Activated T-cell treated with anti-CD3 and anti-CD28 coated beads, Interleukin-2, amount 50 U/mL, for 4 hours (primary cell): Measurements from ENCODE around the gene CALM3. TPM values are rescaled to one million over a fixed set of nuclear protein-coding genes. Genes with fewer than 3 reads are reported as not detected.

Experiments
- ATAC-seq, 2 donors: fragments of 200-7000 bp; cut with Tn5 transposase; one replicate each; pipeline ENCODE4 v1.10.0; 2021
- DNase-seq: peaks from one replicate; pipeline ENCODE4 v3.0.0-alpha.2; 2020
- H3K27me3 Mint-ChIP-seq: one replicate; pipeline ENCODE4 v1.8.0; 2021; ENCODE audit warnings: low read depth, mixed read lengths
- H3K36me3 Mint-ChIP-seq: one replicate; pipeline ENCODE4 v1.8.0; 2022; ENCODE audit warnings: mixed read lengths; ENCODE audit not compliant: insufficient read depth
- H3K4me1 Mint-ChIP-seq: one replicate; pipeline ENCODE4 v1.8.0; 2021; ENCODE audit warnings: low read depth, mixed read lengths
- H3K4me3 Mint-ChIP-seq: one replicate; pipeline ENCODE4 v1.8.0; 2021; ENCODE audit warnings: mild to moderate bottlenecking, moderate library complexity, mixed read lengths
- H3K9me3 Mint-ChIP-seq: one replicate; pipeline ENCODE4 v1.8.0; 2021; ENCODE audit warnings: mixed read lengths
- total RNA-seq, 3 donors: library from RNA; stranded (reverse); gene quantifications; one replicate each; pipeline ENCODE4 v1.2.1, GENCODE V29; 2021

Gene CALM3
- total RNA-seq, 3 donors from 2014 or later = 237 to 257 (median 239) TPM

- DNase-seq (no peak), ATAC-seq (no peak)
- H3K27me3 Mint-ChIP-seq = no peaks in the 10 kb centered on the region
- H3K4me3 Mint-ChIP-seq = no peak overlapping the region
- peaks cover 3% of the 10 kb centered on the region for H3K4me1 Mint-ChIP-seq
- no peaks in the 10 kb centered on the region for H3K9me3 Mint-ChIP-seq
- H3K36me3 Mint-ChIP-seq = no peaks in the 10 kb centered on the region
Measured at GRCh38 chr19:46585539-46585938, 15.6 kb upstream of the CALM3 start.

DNA sequence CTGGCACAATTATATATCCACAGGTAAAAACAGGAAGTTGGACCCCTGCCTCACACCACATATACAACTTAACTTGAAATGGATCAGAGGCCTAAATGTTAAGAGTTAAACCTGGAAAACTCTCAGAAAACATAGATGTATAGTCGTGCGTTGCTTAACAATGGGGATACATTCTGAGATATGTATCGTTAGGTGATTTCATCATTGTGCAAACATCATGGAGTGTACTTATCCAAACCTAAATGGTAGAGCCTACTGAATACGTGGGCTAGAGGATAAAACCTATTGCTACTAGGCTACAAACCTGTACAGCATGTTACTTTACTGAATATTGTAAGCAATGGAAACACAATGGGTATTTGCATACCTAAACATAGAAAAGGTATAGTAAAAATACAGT is 14.8 kb upstream of the CALM3 start:
- no peaks in the 10 kb centered on the region for H3K9me3 Mint-ChIP-seq
- no peak for DNase-seq
- no peak overlapping the region for H3K4me3 Mint-ChIP-seq
- no peak for ATAC-seq
- no peaks in the 10 kb centered on the region for H3K36me3 Mint-ChIP-seq
- H3K4me1 Mint-ChIP-seq = peaks cover 3% of the 10 kb centered on the region
- H3K27me3 Mint-ChIP-seq = no peaks in the 10 kb centered on the region

- Mint-ChIP-seq H3K4me3 (no peak overlapping the region), H3K27me3 (no peaks in the 10 kb centered on the region), H3K36me3 (no peaks in the 10 kb centered on the region), H3K4me1 (peaks cover 3% of the 10 kb centered on the region), H3K9me3 (no peaks in the 10 kb centered on the region)
- no peak for DNase-seq
- ATAC-seq = no peak
Measured at GRCh38 chr19:46587861-46588260, 13.3 kb upstream of the CALM3 start.

DNA sequence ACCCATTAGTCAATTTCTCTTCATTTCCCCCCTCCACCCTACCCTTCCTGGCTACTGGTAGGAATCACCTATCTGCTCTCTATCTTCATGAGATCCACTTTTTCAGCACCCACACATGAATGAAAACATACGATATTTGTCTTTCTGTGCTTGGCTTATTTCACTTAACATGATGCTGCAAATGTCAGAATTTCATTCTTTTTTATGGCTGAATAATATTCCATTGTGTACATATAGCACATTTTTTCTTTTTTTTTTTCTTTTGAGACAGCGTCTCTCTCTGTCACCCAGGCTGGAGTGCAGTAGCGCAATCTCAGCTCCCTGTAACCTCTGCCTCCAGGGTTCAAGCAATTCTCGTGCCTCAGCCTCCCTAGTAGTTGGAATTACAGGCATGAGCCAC is 9.9 kb upstream of the CALM3 start:
- H3K9me3 Mint-ChIP-seq = no peaks in the 10 kb centered on the region
- no peak overlapping the region for H3K4me3 Mint-ChIP-seq
- no peaks in the 10 kb centered on the region for H3K27me3 Mint-ChIP-seq
- DNase-seq (no peak), ATAC-seq (no peak)
- no peaks in the 10 kb centered on the region for H3K4me1 Mint-ChIP-seq
- no peaks in the 10 kb centered on the region for H3K36me3 Mint-ChIP-seq

DNA sequence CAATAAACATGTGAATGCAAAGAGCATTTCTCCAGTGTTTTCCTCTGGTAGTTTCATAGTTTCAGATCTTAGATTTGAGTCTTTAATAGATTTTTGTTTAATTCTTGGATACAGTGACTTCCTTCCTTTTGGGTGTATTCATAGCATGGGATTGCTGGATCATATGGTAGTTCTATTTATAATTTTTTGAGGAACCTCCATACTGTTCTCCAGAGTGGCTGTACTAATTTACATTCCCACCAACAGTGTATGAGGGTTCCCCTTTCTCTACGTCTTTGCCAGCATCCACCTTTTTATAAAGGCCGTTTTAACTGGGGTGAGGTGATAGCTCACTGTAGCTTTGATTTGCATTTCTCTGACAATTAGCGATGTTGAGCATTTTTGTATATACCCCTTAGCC is 9.3 kb upstream of the CALM3 start:
- no peaks in the 10 kb centered on the region for H3K36me3 Mint-ChIP-seq
- no peaks in the 10 kb centered on the region for H3K27me3 Mint-ChIP-seq
- no peaks in the 10 kb centered on the region for H3K4me1 Mint-ChIP-seq
- H3K9me3 Mint-ChIP-seq = no peaks in the 10 kb centered on the region
- ATAC-seq (no peak), DNase-seq (no peak)
- H3K4me3 Mint-ChIP-seq = no peak overlapping the region

GRCh38 chr19:46596008-46596407 is 5.1 kb upstream of the CALM3 start:
- H3K4me3 Mint-ChIP-seq = no peak overlapping the region
- DNase-seq (no peak), ATAC-seq (no peak)
- peaks cover 6% of the 10 kb centered on the region for H3K4me1 Mint-ChIP-seq
- no peaks in the 10 kb centered on the region for H3K36me3 Mint-ChIP-seq
- no peaks in the 10 kb centered on the region for H3K27me3 Mint-ChIP-seq
- H3K9me3 Mint-ChIP-seq = peaks cover 11% of the 10 kb centered on the region

DNA sequence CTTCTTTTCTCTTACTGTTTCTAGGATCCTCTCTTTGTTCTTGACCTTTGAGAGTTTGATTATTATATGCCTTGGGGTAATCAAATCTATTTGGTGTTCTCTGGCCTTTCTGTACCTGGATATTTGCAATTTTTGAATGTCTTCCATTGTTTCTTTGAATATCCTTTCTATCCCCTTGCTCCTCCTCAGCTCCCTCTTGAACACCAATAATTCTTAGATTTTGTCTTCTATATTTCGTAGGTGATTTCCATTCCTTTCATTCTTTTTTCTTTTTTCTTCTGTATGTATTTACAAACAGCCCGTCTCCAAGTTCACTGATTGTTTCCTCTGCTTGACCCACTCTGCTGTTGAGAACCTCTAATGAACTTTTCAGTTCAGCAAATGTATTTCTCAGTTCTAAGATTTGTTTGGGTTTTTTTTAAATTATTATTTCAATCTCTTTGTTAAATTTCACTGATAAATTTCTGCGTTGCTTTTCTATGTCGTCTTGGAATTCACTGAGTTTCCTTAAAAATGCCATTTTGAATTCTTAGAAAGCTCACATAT is 2.7 kb upstream of the CALM3 start:
- peaks cover 19% of the 10 kb centered on the region for H3K4me1 Mint-ChIP-seq
- ATAC-seq (no peak), DNase-seq (no peak)
- H3K27me3 Mint-ChIP-seq = no peaks in the 10 kb centered on the region
- H3K9me3 Mint-ChIP-seq = peaks cover 11% of the 10 kb centered on the region
- H3K4me3 Mint-ChIP-seq = no peak overlapping the region
- no peaks in the 10 kb centered on the region for H3K36me3 Mint-ChIP-seq

- DNase-seq (no peak), ATAC-seq (no peak)
- Mint-ChIP-seq H3K9me3 (peaks cover 11% of the 10 kb centered on the region), H3K4me1 (peaks cover 27% of the 10 kb centered on the region), H3K36me3 (no peaks in the 10 kb centered on the region), H3K27me3 (no peaks in the 10 kb centered on the region), H3K4me3 (peak overlapping the region; percentile 95)
Measured at GRCh38 chr19:46599716-46600373, 1.3 kb upstream of the CALM3 start.

DNA sequence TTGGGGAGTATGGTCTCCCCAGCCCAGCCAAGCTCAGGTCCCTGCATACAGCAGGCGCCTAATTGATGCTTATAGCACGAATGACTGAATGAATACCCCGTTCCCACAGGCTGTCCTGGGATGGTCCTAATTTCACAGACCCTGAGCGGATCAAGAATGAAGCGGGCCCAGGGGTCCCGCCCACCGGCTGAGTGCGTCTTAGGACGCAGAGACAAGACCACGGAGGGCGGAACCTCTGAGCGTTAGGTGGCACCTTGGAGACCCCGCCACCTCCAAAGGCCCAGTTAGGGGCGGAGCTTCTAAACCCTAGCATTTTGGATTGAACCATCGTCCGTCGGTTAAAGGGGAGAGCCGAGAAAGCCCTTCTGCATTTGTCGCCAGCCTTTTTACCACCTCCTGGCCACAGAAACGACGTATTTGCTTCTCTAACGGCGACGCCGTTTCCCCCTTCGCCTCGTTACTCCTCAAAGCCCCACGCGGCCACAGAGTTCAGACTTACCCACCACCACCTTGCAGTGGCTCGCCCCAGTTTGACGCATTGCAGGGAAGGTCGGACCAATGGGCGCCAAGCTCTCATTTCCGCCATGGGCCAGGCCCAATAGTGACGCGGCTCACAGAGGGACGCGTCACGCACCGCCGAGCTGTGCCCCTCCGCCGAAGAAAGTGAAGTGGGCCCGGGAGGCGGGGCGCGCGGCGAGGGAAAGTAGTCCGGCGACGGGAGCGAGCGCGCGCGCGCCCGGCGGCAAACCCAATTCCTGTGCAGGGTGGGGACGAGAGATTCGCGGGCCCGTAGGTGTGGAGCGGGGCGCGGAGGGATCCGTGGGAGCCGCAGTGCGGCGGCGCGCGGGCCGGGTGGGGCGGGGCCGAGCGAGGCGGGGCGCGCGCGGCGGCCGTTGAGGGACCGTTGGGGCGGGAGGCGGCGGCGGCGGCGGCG is 479 bp upstream of the CALM3 start:
- H3K4me3 Mint-ChIP-seq = peak overlapping the region; percentile 95
- peaks cover 27% of the 10 kb centered on the region for H3K4me1 Mint-ChIP-seq
- no peaks in the 10 kb centered on the region for H3K36me3 Mint-ChIP-seq
- peaks cover 11% of the 10 kb centered on the region for H3K9me3 Mint-ChIP-seq
- H3K27me3 Mint-ChIP-seq = no peaks in the 10 kb centered on the region
- ATAC-seq = peak; percentile 84 to 85
- peak; percentile 98 for DNase-seq

DNA sequence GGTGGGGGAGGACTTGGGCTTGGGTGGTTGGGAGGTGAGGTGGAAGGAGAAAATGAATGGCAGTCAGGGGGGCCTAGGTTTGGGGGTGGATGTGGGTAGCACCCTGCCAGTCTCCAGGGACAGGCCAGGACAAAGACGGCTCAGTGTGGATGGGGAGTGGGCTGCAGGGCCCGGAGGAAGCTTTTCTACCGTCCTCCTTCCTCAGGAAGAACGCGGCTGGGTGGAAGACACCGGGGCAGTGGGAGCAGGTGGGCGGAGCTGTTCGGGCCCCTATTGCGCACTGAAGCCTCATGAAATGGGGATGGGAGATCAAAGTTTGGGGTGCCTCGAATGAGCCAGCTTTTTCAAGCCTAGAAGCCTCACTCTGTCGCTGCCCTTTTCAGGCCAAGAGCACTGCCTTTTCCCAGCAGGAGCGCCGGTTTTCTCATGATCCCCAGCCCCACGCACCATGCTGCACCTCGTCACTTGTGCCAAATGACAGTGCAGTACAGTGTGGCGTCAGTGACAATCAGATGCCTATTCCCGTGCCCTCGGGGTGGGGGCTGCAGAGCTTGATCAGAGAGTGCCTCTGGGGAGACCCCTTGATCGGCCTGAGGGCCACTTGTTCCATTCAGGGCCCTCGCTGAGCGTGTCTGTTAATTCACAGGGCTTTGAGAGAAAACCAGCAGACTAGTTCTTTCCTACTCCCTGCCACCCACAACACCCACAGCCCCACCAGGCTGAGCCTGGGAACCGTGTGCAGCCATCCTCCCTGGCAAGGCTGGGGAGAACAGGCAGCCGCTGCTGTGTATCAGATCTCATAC is 1.5 kb downstream of the CALM3 start:
- H3K4me1 Mint-ChIP-seq = peaks cover 34% of the 10 kb centered on the region
- peak; percentile 57 for DNase-seq
- peak overlapping the region; percentile 95 for H3K4me3 Mint-ChIP-seq
- ATAC-seq = peak; percentile 20 to 32
- H3K27me3 Mint-ChIP-seq = no peaks in the 10 kb centered on the region
- peaks cover 8% of the 10 kb centered on the region for H3K36me3 Mint-ChIP-seq
- peaks cover 11% of the 10 kb centered on the region for H3K9me3 Mint-ChIP-seq

DNA sequence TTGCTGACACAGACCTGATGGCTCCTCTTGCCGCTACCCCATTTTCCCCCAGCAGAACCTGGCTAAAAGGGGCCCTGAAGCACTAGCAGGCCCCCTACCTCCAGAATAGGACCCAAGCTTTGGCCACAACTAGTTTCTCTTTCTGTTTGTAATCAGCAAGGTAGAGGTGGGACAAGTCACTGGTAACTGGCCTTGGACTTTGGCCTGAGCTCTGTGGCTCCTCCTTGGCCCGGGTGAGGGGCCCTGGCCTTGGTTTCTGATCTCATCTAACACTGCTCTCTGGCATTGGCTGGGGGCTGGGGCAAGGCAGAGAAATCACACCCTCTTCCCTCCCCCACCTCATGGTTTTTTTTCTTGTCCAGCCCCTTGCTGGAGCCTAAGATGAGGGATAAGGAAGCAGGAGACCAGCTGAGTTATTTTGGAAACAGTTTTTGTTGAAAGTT is 2.1 kb downstream of the CALM3 start:
- ATAC-seq (no peak), DNase-seq (no peak)
- Mint-ChIP-seq H3K9me3 (peaks cover 9% of the 10 kb centered on the region), H3K4me3 (peak overlapping the region; percentile 95), H3K27me3 (no peaks in the 10 kb centered on the region), H3K4me1 (peaks cover 38% of the 10 kb centered on the region), H3K36me3 (peaks cover 15% of the 10 kb centered on the region)

DNA sequence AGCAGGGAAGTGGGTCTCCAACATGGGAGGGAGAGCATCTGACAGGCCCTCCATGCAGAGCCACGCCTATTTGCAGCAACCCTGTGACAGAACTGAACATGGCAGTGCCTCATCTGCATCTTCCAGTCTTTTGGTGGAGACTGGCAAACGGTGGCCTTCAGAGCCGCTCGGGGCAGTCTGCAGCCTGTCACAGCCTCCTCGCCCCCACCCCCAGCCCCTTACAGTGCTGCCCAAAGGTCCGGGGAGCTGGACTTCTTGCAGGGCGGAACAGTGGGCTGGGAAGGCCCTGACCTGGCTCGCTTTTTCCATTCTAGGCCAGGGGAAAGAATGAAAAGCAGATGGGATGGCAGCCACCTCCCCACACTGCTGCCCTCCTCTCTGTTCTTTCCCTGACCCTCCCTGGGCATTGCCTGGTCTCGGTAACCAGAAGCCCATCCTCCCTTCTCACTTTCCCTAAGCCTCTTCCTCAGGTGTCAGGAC is 2.7 kb downstream of the CALM3 start:
- Mint-ChIP-seq H3K36me3 (peaks cover 16% of the 10 kb centered on the region), H3K4me3 (peak overlapping the region; percentile 95), H3K9me3 (peaks cover 3% of the 10 kb centered on the region), H3K4me1 (peaks cover 39% of the 10 kb centered on the region), H3K27me3 (no peaks in the 10 kb centered on the region)
- DNase-seq (no peak), ATAC-seq (no peak)

DNA sequence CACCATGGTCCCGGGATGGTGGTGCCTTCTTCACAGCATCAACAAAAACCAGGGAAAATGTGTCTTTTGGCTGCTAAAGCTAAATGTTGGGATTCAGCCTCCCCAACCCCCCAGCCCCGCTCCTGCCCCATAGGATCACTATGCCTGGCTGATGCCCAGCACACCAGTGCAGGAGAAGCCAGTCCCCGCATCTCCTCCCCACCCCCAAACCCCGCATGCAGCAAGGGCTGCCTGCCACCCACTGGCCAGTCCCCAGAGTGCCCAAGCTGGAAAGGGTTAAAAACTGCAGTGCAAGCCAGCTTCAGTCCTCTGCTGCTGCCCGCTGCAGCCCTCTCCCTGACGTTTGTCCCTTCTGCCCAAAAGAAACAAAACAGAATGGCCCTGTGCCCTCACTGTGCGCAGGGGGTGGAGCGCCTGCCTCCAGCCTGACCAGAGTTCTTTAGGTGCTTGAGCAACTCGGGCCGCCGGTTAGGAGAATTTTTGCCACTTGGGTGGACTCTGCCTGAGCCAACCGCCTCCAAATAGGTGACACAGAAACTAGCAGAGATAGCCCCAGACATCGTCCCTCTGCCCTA is 3.7 kb downstream of the CALM3 start:
- ATAC-seq (no peak), DNase-seq (no peak)
- Mint-ChIP-seq H3K36me3 (peaks cover 21% of the 10 kb centered on the region), H3K4me3 (no peak overlapping the region), H3K9me3 (no peaks in the 10 kb centered on the region), H3K4me1 (peaks cover 45% of the 10 kb centered on the region), H3K27me3 (no peaks in the 10 kb centered on the region)
